Measurements from ENCODE around the gene BOLA2. TPM values are rescaled to one million over a fixed set of nuclear protein-coding genes. Genes with fewer than 3 reads are reported as not detected.
"Not testable (repeated sequence)": the region's sequence is repeated elsewhere in the genome, so short reads cannot be mapped to it uniquely, and the experiment has no call there.

The BOLA2 gene
- total and polyA plus RNA-seq, 2 of the 4 experiments (the other 2 are of a cell fraction), result 7.2 to 38.0 TPM

- H3K4me3 ChIP-seq (ENCODE audit: insufficient read depth, low read depth, low read length); H2AFZ ChIP-seq (replicated peaks; ENCODE audit: low read length, poor library complexity); H4K8ac ChIP-seq (ENCODE audit: low read depth in 2 of 2, low read length in 2 of 2); H3K36me3 ChIP-seq (ENCODE audit: control insufficient read depth, insufficient read depth, low read length); H3K27ac ChIP-seq (ENCODE audit: insufficient read depth, low read length); H3K79me1 ChIP-seq (ENCODE audit: low read depth in 1 of 2, low read length in 2 of 2); BruUV-seq (replicated peaks); H3K9me1 ChIP-seq (ENCODE audit: insufficient read depth, low read length); H3K23ac ChIP-seq (ENCODE audit: low read depth, low read length); POLR2A ChIA-PET (ENCODE audit: unreplicated experiment); H4K91ac ChIP-seq (ENCODE audit: insufficient read depth, low read depth, low read length); H4K5ac ChIP-seq (ENCODE audit: low read depth, low read length); H3K9ac ChIP-seq (ENCODE audit: low read depth, low read length); H2BK5ac ChIP-seq (ENCODE audit: low read depth, low read length, poor library complexity, severe bottlenecking); H3K14ac ChIP-seq (replicated peaks; ENCODE audit: low read depth, low read length); H2BK15ac ChIP-seq (ENCODE audit: low read depth, low read length); H3K4me2 ChIP-seq (ENCODE audit: low read depth, low read length); in situ Hi-C loops (cut with MboI; ENCODE audit: low sequenced_read_pairs); H3K56ac ChIP-seq (ENCODE audit: extremely low read depth, insufficient read depth, low read length); H2AK9ac ChIP-seq (replicated peaks; ENCODE audit: low read depth, low read length, poor library complexity); H4K20me1 ChIP-seq (ENCODE audit: insufficient read depth, low read length); H3K9me3 ChIP-seq (ENCODE audit: control insufficient read depth, insufficient read depth, low read length); H3K4me1 ChIP-seq (ENCODE audit: control insufficient read depth, insufficient read depth, low read length); H2BK120ac ChIP-seq (ENCODE audit: low read depth, low read length); CTCF ChIA-PET; H2BK20ac ChIP-seq (ENCODE audit: low read depth, low read length); H3K18ac ChIP-seq (ENCODE audit: low read depth, low read length); DNase-seq; H3K27me3 ChIP-seq (ENCODE audit: control insufficient read depth, insufficient read depth, low read length); H2AK5ac ChIP-seq (ENCODE audit: low read depth, low read length); intact Hi-C loops (cut with micrococcal nuclease); dilution Hi-C loops (cut with HindIII; ENCODE audit: low sequenced_read_pairs, unreplicated experiment); H3K4ac ChIP-seq (ENCODE audit: low read depth, low read length): not testable (repeated sequence)
- peak; percentile 69 for ATAC-seq (ENCODE audit: low read depth)
- WGBS, 2 experiments (ENCODE audit: extremely low coverage in 2 of 2, insufficient read length in 1 of 2), result no CpG with 5 or more reads among the region's 10 CpGs
Observed at GRCh38 chr16:29467654-29468366, 13.7 kb upstream of the BOLA2 start.

- H4K91ac ChIP-seq (ENCODE audit: insufficient read depth, low read depth, low read length); H2BK5ac ChIP-seq (ENCODE audit: low read depth, low read length, poor library complexity, severe bottlenecking); BruUV-seq (replicated peaks); H3K14ac ChIP-seq (replicated peaks; ENCODE audit: low read depth, low read length); H2AK9ac ChIP-seq (replicated peaks; ENCODE audit: low read depth, low read length, poor library complexity); CTCF ChIA-PET; H2BK20ac ChIP-seq (ENCODE audit: low read depth, low read length); H3K27me3 ChIP-seq (ENCODE audit: control insufficient read depth, insufficient read depth, low read length); H4K5ac ChIP-seq (ENCODE audit: low read depth, low read length); H2BK15ac ChIP-seq (ENCODE audit: low read depth, low read length); H3K56ac ChIP-seq (ENCODE audit: extremely low read depth, insufficient read depth, low read length); H2AK5ac ChIP-seq (ENCODE audit: low read depth, low read length); H4K8ac ChIP-seq (ENCODE audit: low read depth in 2 of 2, low read length in 2 of 2); intact Hi-C loops (cut with micrococcal nuclease); H4K20me1 ChIP-seq (ENCODE audit: insufficient read depth, low read length); H3K9me3 ChIP-seq (ENCODE audit: control insufficient read depth, insufficient read depth, low read length); POLR2A ChIA-PET (ENCODE audit: unreplicated experiment); H3K36me3 ChIP-seq (ENCODE audit: control insufficient read depth, insufficient read depth, low read length); H2BK120ac ChIP-seq (ENCODE audit: low read depth, low read length); H3K18ac ChIP-seq (ENCODE audit: low read depth, low read length); H3K23ac ChIP-seq (ENCODE audit: low read depth, low read length); H3K4me2 ChIP-seq (ENCODE audit: low read depth, low read length); DNase-seq; H3K9me1 ChIP-seq (ENCODE audit: insufficient read depth, low read length); dilution Hi-C loops (cut with HindIII; ENCODE audit: low sequenced_read_pairs, unreplicated experiment); H3K4me3 ChIP-seq (ENCODE audit: insufficient read depth, low read depth, low read length); H3K4me1 ChIP-seq (ENCODE audit: control insufficient read depth, insufficient read depth, low read length); H3K4ac ChIP-seq (ENCODE audit: low read depth, low read length); H3K27ac ChIP-seq (ENCODE audit: insufficient read depth, low read length); H2AFZ ChIP-seq (replicated peaks; ENCODE audit: low read length, poor library complexity); H3K9ac ChIP-seq (ENCODE audit: low read depth, low read length); in situ Hi-C loops (cut with MboI; ENCODE audit: low sequenced_read_pairs); H3K79me1 ChIP-seq (ENCODE audit: low read depth in 1 of 2, low read length in 2 of 2): not testable (repeated sequence)
- ATAC-seq (ENCODE audit: low read depth), result peak; percentile 19
- whole genome bisulfite sequencing, 2 experiments (ENCODE audit: extremely low coverage in 2 of 2, insufficient read length in 1 of 2), result no CpG with 5 or more reads among the region's 33 CpGs
Observed at GRCh38 chr16:29466904-29467303, 12.8 kb upstream of the BOLA2 start.

Data from IMR-90 (cell line).